ENCODE measurements around the gene SDK1.
A peak's percentile ranks its signal among the peaks of the same experiment; 100 is the strongest.

SDK1 gene

GRCh38 chr7:3300651-3301448, at the start of gene SDK1:
Gene SDK1 (plus strand): TSS chr7:3301252. CDS start chr7:3301587, 335 bp downstream.
- DNase-seq, result peak; percentile 79

GRCh38 chr7:3254718-3255117, 46.3 kb upstream of the SDK1 start:
- DNase-seq, result no peak

GRCh38 chr7:3259711-3260400, 41.2 kb upstream of the SDK1 start:
- no peak for DNase-seq

GRCh38 chr7:3260401-3260715, 40.7 kb upstream of the SDK1 start:
- DNase-seq, result no peak

GRCh38 chr7:3264693-3265339, 36.2 kb upstream of the SDK1 start:
- DNase-seq, result no peak

- no peak for DNase-seq
Observed at GRCh38 chr7:3265388-3265787, 35.7 kb upstream of the SDK1 start.

- no peak for DNase-seq
Observed at GRCh38 chr7:3266240-3266639, 34.8 kb upstream of the SDK1 start.

- DNase-seq, result peak; percentile 79
Observed at GRCh38 chr7:3267966-3268690, 32.9 kb upstream of the SDK1 start.

GRCh38 chr7:3270362-3270761, 30.7 kb upstream of the SDK1 start:
- no peak for DNase-seq

- DNase-seq, result no peak
Observed at GRCh38 chr7:3271298-3271697, 29.8 kb upstream of the SDK1 start.

GRCh38 chr7:3272691-3273141, 28.3 kb upstream of the SDK1 start:
- peak; percentile 58 for DNase-seq

GRCh38 chr7:3274131-3274530, 26.9 kb upstream of the SDK1 start:
- peak; percentile 52 for DNase-seq

- DNase-seq, result no peak
Observed at GRCh38 chr7:3277604-3278572, 23.2 kb upstream of the SDK1 start.

GRCh38 chr7:3279147-3279818, 21.8 kb upstream of the SDK1 start:
- DNase-seq, result no peak

GRCh38 chr7:3280445-3280844, 20.6 kb upstream of the SDK1 start:
- DNase-seq, result peak; percentile 31

GRCh38 chr7:3280946-3281656, 20.0 kb upstream of the SDK1 start:
- no peak for DNase-seq

GRCh38 chr7:3282457-3282856, 18.6 kb upstream of the SDK1 start:
- no peak for DNase-seq

GRCh38 chr7:3283130-3283704, 17.8 kb upstream of the SDK1 start:
- no peak for DNase-seq

GRCh38 chr7:3285652-3286051, 15.4 kb upstream of the SDK1 start:
- no peak for DNase-seq

- DNase-seq, result no peak
Observed at GRCh38 chr7:3289996-3290395, 11.1 kb upstream of the SDK1 start.

All from NCI-H446 treated with DMSO at 0.1 percent for 48 hours (cell line).